HCT116 (cell line): ENCODE results near the gene MTCP1.

ENCODE experiments used
- EGR1 ChIP-seq: IDR thresholded peaks from 2 replicates; pipeline ENCODE4 v1.6.1; 2012; ENCODE audit warnings: low read depth
- RAD21 ChIP-seq: IDR thresholded peaks from 2 replicates; pipeline ENCODE4 v1.6.1; 2012; ENCODE audit warnings: low read depth, mild to moderate bottlenecking
- TF ChIP-seq, protein P1 (sequence below), 3 experiments: fragments of 200-600 bp in 1 of 3; sonication (generic) in 1 of 3; IDR thresholded peaks in 2 of 3; conservative IDR thresholded peaks in 1 of 3; 2 replicates each; pipeline ENCODE4 v1.5.1; 2012 to 2017; ENCODE audit warnings: low read depth in 2 of 3, low read length in 2 of 3, antibody characterized with exemption in 1 of 3, borderline replicate concordance in 1 of 3, control low read depth in 1 of 3, mild to moderate bottlenecking in 1 of 3, mixed read lengths in 1 of 3, mixed run types in 1 of 3, moderate library complexity in 1 of 3; ENCODE audit not compliant: insufficient read depth in 1 of 3

DNA sequence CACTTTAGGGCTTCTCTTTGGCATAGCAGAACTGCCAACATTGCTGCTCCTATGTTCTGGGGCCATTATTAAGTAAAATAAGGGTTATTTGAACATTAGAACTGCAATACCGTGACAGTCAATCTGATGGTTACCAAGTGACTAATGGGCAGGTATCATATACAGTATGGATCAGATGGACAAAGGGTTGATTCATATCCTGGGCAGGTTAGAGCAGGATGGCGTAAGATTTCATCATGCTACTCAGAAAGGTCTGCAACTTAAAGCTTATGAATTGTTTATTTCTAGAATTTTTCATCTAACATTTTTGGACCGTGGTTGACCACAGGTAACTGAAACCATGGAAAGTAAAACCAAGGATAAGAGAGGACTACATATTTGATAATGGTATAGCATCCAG, 41.2 kb upstream of the MTCP1 start:
- TF ChIP-seq, protein P1, sequence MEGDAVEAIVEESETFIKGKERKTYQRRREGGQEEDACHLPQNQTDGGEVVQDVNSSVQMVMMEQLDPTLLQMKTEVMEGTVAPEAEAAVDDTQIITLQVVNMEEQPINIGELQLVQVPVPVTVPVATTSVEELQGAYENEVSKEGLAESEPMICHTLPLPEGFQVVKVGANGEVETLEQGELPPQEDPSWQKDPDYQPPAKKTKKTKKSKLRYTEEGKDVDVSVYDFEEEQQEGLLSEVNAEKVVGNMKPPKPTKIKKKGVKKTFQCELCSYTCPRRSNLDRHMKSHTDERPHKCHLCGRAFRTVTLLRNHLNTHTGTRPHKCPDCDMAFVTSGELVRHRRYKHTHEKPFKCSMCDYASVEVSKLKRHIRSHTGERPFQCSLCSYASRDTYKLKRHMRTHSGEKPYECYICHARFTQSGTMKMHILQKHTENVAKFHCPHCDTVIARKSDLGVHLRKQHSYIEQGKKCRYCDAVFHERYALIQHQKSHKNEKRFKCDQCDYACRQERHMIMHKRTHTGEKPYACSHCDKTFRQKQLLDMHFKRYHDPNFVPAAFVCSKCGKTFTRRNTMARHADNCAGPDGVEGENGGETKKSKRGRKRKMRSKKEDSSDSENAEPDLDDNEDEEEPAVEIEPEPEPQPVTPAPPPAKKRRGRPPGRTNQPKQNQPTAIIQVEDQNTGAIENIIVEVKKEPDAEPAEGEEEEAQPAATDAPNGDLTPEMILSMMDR (IDR thresholded peaks at IDR 0.05 in 2 of 3, conservative IDR thresholded peaks at IDR 0.05 in 1 of 3; ENCODE audit: borderline replicate concordance in 1 of 3, insufficient read depth in 1 of 3, low read depth in 2 of 3, low read length in 2 of 3), result no peak
- TF ChIP-seq EGR1 (no peak), RAD21 (no peak)
